Hematopoietic multipotent progenitor cell treated with erythropoietin and hydrocortisone succinate and interleukin-3 and kit ligand, for 8 days (in vitro differentiated cells): Measurements from ENCODE around the gene C1QTNF4.

Source experiments
- DNase-seq: peaks from one replicate; pipeline ENCODE4 v3.0.0-alpha.2; 2015

Gene C1QTNF4

DNA sequence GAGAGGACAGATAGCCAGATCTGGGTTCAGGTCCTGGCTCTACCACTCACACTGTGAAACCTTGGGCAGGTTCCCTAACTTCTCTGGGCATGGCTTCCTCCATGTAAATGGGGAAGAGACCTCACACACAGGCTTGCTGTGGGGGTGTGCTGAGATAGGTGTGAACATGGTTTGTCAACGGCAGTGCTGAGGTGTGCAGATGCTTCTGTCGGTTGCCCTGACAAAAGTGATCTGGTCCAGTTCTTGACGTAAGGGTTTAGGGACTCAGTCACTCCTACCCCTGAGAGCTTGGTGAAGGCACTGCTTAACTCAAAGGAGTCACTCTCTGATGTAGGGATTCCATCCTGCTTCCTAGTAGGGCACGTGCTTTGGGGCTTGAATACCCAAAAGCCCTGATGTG lies 2.0 kb downstream of the C1QTNF4 start:
- no peak for DNase-seq

DNA sequence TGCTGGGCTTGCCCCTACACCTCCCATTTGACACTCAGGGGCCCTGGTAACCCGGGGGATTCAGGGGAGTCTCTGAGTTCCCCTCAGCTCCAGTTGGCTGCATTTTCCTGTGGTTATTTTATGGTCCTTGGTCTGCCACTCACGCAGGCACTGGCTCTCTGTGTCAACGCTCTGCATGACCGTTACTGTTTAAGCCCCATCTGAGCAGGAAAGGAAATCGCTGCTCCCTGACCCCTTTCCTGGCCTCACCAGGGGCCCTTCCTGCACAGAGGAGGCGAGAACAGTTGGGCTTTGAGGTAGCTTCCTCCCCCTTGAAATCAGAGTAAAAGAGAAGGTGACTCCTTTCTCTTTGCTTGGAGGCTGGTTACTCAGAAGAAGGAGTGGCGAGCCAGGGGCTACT lies 2.4 kb downstream of the C1QTNF4 start:
- DNase-seq, result no peak

DNA sequence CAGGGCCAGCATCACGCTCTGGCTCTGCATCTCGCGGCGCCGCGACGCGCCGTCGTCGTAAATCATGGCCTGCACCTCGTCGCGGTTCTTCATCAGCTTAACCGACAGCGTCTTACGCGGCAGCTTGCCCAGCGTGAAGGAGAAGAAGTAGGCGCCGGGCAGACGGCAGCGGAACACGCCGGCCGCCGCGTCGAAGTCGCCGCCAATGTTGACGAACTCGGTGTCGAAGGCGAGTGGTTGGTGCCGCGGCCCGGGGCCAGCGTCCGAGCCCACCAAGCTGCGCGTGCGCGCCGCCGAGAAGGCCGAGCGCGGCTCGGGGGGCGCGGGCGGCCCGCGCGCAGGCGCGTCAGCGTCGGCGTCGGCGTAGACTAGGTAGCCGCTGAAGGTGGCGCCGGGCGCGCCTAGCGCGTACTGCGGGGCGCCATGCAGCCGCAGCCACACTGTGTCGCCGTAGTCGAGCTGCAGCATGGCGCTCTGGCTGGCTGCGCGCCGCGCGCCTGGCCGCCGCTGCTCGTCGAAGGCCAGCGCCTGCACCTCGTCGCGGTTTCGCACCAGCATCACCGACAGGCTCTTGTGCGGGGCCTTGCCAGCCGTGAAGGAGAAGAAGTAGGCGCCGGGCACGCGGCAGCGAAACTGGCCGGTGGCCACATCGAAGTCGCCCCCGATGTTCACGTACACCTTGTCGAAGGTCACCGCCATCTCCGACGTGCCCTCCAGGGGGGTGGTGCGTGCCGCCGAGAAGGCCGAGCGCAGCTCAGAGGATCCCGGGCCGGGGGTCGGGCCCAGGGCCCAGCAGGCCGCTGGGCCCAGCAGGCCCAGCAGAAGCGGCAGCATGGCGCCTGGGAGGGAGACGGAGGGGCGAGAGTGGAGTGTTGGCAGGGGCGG lies 4.0 kb downstream of the C1QTNF4 start:
- DNase-seq, result no peak

DNA sequence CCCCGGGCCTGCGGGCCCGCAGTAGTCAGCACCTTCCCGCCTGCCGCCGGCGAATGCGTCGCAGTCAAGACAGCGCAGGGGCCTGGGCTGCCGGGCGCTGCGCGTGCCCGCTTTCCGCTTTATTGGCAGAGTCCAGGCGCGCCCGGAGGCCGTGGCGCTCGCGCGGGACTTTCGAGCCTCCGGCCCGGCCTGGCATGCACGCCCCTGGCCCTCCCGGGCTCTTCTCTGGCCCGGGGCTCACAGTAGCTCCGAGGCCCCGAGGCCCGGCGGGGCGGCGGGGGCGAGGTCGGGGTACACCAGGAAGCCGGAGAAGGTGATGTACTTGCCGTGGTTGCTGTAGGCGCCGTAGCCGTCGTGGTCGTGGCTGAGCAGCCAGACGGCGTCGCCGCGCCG lies 4.6 kb downstream of the C1QTNF4 start:
- DNase-seq, result no peak

DNA sequence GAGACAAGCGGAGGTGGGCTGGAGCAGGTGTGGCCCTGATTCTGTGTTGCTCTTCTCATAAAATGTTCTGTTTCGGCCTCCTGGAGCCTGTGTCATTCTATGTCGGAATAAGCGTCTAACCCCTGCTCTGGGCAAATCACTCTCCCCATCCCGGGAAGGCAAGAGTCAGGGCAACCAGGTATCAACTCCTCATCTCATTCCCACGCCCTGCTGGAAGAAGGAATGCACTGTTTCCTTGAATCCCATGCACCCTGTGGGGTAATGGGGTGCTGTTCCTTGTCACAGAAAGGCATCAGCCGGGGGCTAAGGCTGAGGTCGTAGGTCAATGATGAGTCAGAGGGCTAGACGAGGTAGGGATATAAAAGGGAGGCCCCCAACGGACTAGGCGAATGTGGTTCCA lies 5.1 kb downstream of the C1QTNF4 start:
- DNase-seq, result no peak

DNA sequence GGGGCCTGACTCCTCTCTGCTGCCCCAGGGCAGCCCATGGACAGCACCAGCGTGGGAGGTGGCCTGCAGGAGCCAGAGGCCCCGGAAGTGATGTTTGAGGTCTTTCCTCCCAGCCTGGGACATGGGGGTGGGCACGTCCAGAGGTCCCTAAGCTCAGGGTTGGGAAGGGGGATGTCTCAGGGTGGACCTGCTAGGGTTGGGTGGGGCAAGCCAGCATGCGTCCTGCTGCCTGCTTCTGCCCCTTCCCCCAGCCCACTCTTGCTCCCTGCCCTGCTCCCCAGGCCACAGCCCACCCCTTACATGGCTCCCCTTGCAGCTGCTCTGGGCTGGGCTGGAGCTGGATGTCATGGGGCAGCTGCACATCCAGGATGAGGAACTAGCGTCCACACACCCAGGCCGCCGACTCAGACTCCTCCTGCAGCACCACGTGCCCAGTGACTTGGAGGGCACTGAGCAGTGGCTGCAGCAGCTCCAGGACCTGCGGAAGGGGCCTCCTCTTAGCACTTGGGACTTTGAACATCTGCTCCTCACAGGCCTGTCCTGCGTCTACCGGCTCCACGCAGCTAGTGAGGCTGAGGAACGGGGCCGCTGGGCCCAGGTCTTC lies 6.4 kb downstream of the C1QTNF4 start:
- DNase-seq, result no peak

DNA sequence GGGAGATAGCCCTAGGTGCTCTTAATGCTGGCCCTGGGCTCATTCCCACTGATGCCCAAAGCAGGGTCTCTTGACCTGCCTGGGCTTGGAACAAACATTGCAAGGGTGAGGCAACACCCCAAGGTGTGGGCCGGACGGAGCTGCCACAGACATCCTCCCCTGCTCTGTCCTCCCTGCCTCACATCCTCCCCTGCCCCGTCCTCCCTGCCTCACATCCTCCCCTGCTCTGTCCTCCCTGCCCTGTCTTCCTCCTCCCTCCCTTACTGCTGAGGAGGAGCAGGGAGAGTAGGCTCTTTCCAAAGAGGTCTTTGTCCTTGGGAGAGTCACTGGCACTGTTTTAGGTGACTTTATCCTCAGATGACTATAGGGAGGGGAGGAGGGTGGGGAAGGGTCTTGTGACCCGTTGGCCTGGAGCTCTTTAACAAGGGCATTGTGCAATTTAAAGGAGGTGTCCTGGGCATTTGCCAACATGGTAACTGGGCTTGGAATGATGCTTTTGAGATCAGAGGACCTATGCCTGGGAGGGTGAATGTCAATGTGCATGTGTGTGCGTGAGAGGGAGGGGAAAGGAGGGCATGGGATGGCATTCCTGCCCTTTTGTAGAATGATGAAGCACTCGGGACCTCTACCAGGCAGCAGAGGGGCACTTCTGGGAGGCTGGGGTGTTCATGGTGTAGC lies 7.0 kb downstream of the C1QTNF4 start:
- no peak for DNase-seq

DNA sequence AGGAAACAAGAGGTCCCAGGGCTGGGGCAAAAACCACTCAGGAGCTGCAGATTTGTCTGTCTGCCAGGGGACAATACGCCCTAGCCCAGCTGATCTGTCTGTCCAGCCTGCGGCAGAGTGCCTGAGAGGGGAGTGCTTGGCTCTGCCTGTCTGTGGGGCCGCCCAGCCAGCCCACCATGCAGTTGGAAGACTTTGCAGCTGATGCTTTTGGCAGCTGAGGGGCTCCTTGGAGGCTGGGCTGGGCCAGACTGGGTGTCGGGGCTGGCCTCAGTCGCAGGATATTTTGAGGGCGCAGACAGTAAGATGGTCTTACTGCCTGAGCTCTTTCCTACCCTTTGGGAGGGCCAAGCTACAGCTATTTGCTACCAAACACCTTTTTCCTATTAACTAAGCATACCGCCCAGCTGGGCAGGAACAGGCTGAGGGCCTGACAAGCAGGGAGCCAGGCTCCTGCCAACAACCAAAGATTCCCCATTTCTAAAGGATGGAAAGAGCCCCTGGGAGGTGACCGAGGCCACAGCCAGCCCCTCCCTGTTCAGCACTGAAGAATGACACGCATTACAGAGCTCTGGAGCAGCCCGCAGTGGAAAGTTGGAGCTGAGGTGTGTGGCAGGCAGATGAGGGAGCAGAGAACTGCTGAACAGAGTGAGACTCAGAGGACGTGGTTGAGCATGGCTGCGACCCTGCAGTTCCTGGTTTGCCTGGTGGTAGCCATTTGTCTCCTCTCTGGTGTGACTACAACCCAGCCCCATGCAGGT lies 7.9 kb downstream of the C1QTNF4 start, which contains the start of gene FAM180B:
Gene FAM180B, plus strand, starts transcription at position 581 of the 758 bp plus-strand sequence. Its CDS starts 91 bp downstream, at position 672.
- DNase-seq, result no peak

DNA sequence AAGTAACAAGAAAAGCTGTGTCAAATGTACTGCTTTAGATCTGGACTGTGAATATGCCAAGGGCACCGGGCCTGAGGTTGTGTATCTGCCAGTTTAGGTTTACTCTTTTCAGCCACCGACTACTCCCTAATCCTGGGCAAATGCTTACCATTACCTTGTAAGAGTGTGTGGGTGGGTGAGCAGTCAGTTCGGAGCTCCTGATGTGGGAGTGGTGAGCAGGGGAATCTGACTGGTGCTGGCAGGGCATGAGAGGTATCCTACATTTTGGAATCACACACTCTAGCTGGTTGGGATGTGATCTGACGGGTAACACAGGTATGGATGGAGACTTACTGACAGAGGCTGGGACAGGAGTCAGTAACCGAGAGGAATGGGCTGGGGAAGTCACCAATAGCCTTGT lies 10.4 kb downstream of the C1QTNF4 start:
- DNase-seq, result no peak

DNA sequence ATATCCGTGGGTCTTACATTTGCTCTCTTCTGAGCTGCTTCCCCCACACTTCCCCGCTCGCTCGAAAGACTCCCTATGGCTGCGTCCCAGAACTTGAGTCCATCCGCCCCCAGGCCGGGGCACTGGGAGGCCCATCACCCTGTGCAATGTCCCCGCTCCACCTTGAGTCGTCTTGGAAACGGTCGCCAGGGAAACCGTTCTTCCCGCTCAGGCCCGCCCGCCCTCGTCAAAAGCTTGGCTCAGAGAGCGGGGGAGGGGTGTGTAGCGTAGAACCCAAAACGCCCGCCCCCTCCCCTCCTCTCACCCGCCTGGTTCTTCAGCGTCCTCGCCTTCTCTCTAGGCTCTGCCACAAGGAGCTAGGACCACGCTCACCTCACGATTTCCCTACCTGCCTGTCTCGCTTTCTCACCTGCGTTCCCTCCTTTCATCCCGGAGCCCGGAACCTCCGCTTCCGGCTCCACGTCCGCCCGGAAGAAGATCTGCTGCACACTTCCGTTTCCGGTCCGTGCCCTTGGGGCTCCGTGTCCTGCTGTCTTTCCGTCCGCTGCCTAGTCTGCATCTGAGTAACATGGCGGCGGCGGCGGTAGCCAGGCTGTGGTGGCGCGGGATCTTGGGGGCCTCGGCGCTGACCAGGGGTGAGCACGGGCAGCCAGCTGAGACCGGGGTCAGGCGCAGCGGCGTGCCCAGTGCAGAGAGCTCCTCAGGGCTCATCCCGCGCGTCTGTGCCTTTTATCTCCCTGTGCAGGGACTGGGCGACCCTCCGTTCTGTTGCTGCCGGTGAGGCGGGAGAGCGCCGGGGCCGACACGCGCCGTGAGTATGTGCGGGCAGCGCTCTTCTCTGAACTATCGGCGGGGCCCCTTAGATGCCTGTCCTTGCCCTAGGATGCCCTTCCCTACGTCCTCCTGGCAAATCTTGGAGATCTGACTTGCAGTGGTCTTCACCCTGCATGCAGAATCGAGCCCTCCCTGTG lies 15.4 kb downstream of the C1QTNF4 start, which contains the start of the genes KBTBD4 and NDUFS3:
Gene KBTBD4, minus strand, starts transcription at position 447 of the 971 bp plus-strand sequence. Its CDS starts 19 bp downstream, at position 428.
Gene NDUFS3, plus strand, starts transcription at position 551 of the 971 bp plus-strand sequence. Its CDS starts 18 bp downstream, at position 569.
- DNase-seq, result peak; percentile 93

DNA sequence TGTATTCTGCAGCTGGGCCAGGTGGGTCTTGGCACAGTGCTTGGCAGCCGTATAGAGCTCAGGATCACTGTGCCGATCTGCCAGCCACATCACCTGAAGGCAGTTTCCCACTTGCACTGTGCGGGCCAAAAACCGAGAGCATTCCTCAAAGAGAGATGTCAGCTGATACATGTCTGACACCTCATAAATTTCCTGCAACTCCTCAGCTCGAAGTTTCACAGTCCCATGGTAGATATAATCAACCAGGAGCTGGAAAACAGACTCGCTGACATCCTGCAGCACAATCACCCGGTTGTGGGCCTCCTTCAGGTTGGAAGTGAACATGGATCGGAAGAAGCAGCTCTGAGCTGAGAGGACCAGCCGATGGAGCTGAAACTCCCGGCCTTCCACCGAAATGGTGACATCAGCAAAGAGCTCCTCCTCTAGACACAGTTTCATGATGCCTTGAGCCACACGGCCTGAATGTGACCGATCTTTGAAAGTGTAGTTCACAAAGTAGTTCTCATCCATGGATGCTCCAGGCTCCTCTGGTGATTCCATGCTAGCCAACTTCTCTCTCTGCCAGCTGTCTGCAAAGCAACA lies 16.7 kb downstream of the C1QTNF4 start:
- DNase-seq, result no peak

DNA sequence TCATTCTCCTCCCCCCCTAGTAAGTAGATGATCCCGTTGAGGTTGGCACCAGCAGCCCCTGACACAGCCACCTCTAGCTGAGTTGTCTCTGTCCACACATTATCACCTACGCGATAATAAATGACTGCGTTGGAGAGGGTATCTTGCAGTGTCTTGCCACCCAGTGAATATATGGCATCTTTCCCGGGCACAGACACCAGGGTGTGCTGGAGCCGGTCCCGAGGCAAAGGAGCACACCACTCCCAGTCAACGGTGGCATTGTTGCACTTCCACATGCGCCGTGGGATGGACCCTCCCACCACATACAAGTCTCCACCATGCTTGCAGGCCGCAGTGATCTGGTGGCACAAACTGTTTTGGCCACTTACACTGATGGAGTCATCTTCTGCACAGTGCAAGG lies 20.9 kb downstream of the C1QTNF4 start:
- no peak for DNase-seq

DNA sequence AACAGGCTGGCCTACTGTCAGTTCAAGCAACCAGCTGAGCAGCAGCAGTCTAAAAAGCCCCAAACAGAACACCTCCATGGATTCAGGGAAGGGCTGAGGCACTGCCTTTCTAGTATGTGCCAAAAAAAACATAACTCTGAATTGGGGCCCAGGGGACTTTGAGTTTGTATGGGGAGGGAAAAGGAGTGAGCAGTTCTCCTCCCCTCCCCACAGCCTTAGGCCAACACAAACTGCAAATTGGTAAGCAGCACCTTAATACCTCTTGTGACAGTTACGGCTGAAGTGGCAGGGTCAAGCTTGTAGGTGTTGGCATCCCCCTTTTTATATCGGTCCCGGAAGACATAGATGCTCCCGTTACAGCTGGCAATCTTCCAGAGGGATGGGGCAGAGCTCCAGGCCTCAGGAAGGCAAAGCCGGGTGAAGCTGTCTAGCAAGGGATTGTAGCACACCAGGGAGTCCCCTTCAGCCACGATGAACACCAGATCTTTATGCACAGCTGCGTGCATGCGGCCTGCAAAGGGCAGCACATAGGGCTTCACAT lies 21.4 kb downstream of the C1QTNF4 start:
- no peak for DNase-seq

DNA sequence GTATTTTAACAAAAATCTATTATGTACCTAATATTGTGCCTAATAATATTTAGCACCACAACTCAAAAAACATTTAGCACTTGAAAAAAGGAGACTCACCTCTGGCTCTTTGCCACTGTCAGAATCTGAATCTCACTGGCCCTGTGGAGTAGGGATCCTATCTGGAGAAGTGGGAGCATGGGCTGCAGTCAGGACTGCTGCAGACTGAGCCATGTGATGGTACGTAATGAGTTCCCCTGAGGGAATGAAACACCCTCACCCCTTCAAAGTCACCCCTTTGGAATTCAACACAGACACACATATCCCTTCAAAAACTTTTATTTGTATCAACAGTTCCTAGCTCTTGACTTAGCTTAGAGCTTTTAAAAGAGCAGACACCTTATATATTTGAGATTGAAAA lies 22.3 kb downstream of the C1QTNF4 start:
- no peak for DNase-seq

DNA sequence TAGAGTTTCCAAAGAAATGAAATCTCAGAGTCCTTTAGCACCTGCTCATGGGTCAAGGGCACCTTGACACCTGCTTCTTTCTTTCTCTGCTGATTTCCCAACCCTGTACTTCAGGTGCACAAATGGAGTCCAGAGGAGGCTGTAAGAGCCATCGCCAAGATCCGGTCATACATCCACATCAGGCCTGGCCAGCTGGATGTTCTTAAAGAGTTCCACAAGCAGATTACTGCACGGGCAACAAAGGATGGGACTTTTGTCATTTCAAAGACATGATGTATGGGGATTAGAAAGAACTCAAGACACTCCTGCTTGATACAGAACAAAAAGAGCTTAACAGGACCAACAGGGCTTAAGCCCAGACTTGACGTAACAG lies 22.9 kb downstream of the C1QTNF4 start:
- DNase-seq, result no peak

DNA sequence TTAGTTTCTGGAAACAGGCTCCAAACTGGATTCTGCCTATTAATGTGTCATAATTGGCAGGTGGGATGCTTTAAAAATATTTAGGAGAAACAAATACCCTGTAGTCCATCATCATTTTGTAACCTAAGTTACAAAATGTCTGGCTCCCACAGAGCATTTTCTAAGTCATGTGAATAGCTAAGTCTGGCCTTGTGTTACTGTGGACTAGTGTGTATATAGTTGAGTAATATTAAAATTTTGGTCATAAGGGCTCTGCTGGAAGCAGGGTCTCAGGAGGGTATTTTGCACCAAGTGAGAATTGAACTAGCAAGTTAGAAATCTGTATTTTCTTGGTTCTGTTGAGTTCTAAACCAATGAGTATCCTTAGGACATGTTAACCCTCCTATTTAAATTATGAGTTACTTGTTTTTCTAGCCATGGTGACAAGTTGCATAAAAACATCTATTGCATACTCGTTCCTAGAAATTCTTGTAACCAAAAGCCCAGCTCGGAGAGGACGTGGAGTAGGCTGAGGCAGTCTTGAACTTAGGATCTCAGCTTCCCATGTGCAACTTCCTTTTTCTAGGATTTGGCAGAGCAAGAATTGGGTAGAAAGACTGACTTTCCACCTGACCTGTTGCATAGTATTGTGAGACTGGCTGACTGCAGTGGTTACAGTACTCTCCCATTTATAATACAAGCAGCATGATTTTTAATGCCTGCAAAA lies 23.4 kb downstream of the C1QTNF4 start:
- DNase-seq, result no peak

DNA sequence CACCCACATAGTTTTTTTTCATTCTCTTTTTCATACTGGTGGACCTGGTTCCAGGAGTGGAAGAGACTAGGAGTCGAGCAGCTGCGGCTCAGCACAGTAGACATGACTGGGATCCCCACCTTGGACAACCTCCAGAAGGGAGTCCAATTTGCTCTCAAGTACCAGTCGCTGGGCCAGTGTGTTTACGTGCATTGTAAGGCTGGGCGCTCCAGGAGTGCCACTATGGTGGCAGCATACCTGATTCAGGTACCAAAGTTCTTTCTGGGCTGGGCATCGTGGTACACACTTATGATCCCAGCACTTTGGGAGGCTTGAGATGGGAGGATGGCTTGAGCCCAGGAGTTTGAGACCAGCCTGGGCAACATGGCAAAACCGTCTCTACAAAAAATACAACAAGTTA lies 24.6 kb downstream of the C1QTNF4 start:
- DNase-seq, result no peak

DNA sequence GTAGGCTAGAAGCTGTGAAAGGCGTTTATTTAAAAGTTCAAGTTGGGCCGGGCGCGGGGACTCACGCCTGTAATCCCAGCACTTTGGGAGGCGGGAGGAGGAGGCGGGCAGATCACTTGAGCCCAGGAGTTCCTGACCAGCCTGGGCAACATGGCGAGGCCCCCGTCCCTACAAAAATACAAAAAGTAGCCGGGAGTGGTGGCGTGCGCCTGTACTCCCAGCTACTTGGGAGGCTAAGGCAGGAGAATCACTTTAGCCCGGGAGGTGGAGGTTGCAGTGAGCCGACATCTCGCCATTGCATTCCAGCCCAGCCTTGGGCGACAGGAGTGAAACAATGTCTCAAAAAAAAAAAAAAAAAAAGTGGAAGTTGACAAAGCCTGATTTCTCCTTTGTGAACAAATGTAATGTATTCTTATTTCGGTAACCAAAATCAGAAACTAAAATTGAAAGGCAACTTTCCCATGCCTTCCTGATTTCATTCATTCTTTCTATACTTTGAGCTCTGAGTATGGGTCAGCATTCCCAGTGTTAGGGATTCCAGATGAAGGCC lies 28.0 kb downstream of the C1QTNF4 start:
- peak; percentile 43 for DNase-seq

DNA sequence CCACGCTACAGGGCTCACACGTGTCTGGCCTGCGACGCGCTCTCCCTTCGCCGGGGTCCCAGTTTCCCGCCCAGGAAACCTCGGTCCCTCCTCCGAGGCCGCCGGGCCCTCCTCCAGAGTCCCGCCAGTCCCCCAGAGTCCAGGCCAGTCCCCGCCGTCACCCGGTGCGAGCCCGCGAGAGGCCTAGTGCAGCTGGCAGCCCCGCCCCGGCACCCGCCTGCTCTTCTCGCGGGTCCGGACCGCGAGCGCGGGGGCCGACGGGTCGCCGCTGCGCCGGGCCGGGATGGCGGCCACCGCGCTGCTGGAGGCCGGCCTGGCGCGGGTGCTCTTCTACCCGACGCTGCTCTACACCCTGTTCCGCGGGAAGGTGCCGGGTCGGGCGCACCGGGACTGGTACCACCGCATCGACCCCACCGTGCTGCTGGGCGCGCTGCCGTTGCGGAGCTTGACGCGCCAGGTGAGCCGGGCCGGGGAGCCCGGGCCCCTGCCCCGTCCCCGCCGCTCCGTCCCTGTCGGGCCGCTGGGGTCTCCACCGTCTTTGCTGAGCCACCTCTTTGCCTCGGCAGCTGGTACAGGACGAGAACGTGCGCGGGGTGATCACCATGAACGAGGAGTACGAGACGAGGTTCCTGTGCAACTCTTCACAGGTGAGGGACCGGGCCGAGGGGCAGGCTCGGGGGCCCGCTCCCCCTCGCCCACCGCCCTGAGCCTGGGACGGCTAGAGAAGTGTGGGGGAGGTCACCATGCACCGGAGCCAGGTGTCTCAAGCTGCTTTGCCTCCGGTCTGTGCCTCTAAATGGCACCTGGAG lies 28.7 kb downstream of the C1QTNF4 start, which contains the start of gene PTPMT1:
Gene PTPMT1, plus strand, starts transcription at position 260 of the 809 bp plus-strand sequence. Its CDS starts 24 bp downstream, at position 284.
- peak; percentile 76 for DNase-seq
